ENCODE data around the gene INS.

The INS gene

GRCh38 chr11:2143799-2144543 lies 17.0 kb downstream of the INS start:
- DNase-seq: peak; percentile 62

- no peak for DNase-seq
Measured at GRCh38 chr11:2143477-2143798, 17.6 kb downstream of the INS start.

GRCh38 chr11:2142762-2143202 lies 18.2 kb downstream of the INS start:
- no peak for DNase-seq

GRCh38 chr11:2142300-2142759 lies 18.7 kb downstream of the INS start:
- DNase-seq: no peak

- no peak for DNase-seq
Measured at GRCh38 chr11:2140411-2141400, 20.3 kb downstream of the INS start.

- peak; percentile 75 for DNase-seq
Measured at GRCh38 chr11:2139621-2140337, 21.2 kb downstream of the INS start.

- peak; percentile 85 for DNase-seq
Measured at GRCh38 chr11:2139123-2139521, 21.9 kb downstream of the INS start, which contains the start of gene IGF2. TSS of gene IGF2 (minus strand) at chr11:2139389. CDS start at chr11:2135523, 3,866 bp downstream.

- no peak for DNase-seq
Measured at GRCh38 chr11:2138431-2139122, 22.4 kb downstream of the INS start.

- DNase-seq: no peak
Measured at GRCh38 chr11:2138068-2138430, 23.0 kb downstream of the INS start.

GRCh38 chr11:2137202-2138067 lies 23.6 kb downstream of the INS start:
- peak; percentile 90 for DNase-seq

- no peak for DNase-seq
Measured at GRCh38 chr11:2136952-2137201, 24.1 kb downstream of the INS start.

- DNase-seq: no peak
Measured at GRCh38 chr11:2136209-2136951, 24.6 kb downstream of the INS start.

- DNase-seq: no peak
Measured at GRCh38 chr11:2135648-2136201, 25.3 kb downstream of the INS start.

- no peak for DNase-seq
Measured at GRCh38 chr11:2135018-2135569, 25.9 kb downstream of the INS start.

GRCh38 chr11:2134022-2135010 lies 26.7 kb downstream of the INS start:
- DNase-seq: no peak

GRCh38 chr11:2133241-2134021 lies 27.6 kb downstream of the INS start:
- DNase-seq: no peak

- no peak for DNase-seq
Measured at GRCh38 chr11:2132874-2133240, 28.2 kb downstream of the INS start.

- no peak for DNase-seq
Measured at GRCh38 chr11:2132246-2132645, 28.8 kb downstream of the INS start.
